H1 (cell line): ENCODE data around the gene RBM38. TPM values are rescaled to one million over a fixed set of nuclear protein-coding genes. Genes with fewer than 3 reads are reported as not detected.

ENCODE experiments used
- FOSL1 ChIP-seq: IDR thresholded peaks from 2 replicates; pipeline ENCODE4 v1.6.1; 2011; ENCODE audit warnings: mild to moderate bottlenecking, low read depth, low read length, moderate library complexity; ENCODE audit not compliant: insufficient read depth
- YY1 ChIP-seq: IDR thresholded peaks from 2 replicates; pipeline ENCODE4 v1.6.1; 2011; ENCODE audit warnings: low read depth, mild to moderate bottlenecking, low read length
- polyA plus RNA-seq, 7 experiments: library from polyadenylated mRNA; depleted of rRNA in 3 of 7; stranded (reverse) in 5 of 7; unstranded in 2 of 7; fragments of >200 nt in 5 of 7; fragments of 200-250 nt in 2 of 7; gene quantifications; 1 replicate in 5 of 7; 2 replicates in 1 of 7; 4 replicates in 1 of 7; pipeline versions ENCODE4 v1.2.1 to v1.2.3, GENCODE V29; 2011 to 2013; ENCODE audit warnings: missing spikeins in 2 of 7, mixed read lengths in 2 of 7
- total RNA-seq: library from RNA; stranded (reverse); fragmentation: NEBNext Ultra II Directional; extraction: Animal tissue kit (Norgen Biotek cat#: 25700); gene quantifications from 2 replicates; pipeline ENCODE4 v1.2.1, GENCODE V29; 2021
- TF ChIP-seq, protein P1 (sequence below): fragments of 300-600 bp; sonication (generic); IDR thresholded peaks from 2 replicates; pipeline ENCODE4 v1.7.1; 2012; ENCODE audit warnings: low read length, moderate library complexity, mild to moderate bottlenecking, inconsistent platforms; ENCODE audit not compliant: insufficient replicate concordance
- TF ChIP-seq, protein P2 (sequence below), 3 experiments: IDR thresholded peaks; 1 replicate in 2 of 3; 2 replicates in 1 of 3; pipeline versions ENCODE4 v1.5.1 to v1.6.1; 2011; ENCODE audit warnings: low read length in 3 of 3, mild to moderate bottlenecking in 3 of 3, inconsistent platforms in 2 of 3, low read depth in 1 of 3, moderate library complexity in 1 of 3; ENCODE audit not compliant: insufficient read depth in 1 of 3; ENCODE audit errors: control extremely low read depth in 1 of 3
- TF ChIP-seq, protein P3 (sequence below): IDR thresholded peaks from 2 replicates; pipeline ENCODE4 v1.6.1; 2012; ENCODE audit warnings: inconsistent platforms

Gene RBM38
- total and polyA plus RNA-seq, 2 of the 8 experiments (the other 6 are each of a cell fraction or from before 2014, with no cell fraction given): 57.7 to 109 TPM

DNA sequence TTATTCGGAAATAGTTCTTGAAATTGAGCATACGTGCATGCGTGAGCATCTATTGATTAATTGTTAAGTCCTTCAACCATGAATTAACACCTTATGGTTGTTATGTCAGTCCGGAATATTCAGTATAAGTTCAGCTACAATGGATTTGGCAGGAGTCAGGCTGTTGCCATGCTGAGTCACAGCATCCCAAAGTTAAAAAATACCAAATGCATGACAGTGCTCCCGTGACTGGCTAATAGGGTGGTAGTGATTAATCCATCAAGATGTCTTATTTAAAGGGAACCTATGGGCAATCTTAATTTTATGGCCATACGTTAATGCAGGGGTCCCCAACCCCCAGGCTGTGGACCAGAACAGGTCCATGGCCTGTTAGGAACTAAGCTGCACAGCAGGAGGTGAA lies 29.7 kb upstream of the RBM38 start (continued):
- TF ChIP-seq, protein P1, sequence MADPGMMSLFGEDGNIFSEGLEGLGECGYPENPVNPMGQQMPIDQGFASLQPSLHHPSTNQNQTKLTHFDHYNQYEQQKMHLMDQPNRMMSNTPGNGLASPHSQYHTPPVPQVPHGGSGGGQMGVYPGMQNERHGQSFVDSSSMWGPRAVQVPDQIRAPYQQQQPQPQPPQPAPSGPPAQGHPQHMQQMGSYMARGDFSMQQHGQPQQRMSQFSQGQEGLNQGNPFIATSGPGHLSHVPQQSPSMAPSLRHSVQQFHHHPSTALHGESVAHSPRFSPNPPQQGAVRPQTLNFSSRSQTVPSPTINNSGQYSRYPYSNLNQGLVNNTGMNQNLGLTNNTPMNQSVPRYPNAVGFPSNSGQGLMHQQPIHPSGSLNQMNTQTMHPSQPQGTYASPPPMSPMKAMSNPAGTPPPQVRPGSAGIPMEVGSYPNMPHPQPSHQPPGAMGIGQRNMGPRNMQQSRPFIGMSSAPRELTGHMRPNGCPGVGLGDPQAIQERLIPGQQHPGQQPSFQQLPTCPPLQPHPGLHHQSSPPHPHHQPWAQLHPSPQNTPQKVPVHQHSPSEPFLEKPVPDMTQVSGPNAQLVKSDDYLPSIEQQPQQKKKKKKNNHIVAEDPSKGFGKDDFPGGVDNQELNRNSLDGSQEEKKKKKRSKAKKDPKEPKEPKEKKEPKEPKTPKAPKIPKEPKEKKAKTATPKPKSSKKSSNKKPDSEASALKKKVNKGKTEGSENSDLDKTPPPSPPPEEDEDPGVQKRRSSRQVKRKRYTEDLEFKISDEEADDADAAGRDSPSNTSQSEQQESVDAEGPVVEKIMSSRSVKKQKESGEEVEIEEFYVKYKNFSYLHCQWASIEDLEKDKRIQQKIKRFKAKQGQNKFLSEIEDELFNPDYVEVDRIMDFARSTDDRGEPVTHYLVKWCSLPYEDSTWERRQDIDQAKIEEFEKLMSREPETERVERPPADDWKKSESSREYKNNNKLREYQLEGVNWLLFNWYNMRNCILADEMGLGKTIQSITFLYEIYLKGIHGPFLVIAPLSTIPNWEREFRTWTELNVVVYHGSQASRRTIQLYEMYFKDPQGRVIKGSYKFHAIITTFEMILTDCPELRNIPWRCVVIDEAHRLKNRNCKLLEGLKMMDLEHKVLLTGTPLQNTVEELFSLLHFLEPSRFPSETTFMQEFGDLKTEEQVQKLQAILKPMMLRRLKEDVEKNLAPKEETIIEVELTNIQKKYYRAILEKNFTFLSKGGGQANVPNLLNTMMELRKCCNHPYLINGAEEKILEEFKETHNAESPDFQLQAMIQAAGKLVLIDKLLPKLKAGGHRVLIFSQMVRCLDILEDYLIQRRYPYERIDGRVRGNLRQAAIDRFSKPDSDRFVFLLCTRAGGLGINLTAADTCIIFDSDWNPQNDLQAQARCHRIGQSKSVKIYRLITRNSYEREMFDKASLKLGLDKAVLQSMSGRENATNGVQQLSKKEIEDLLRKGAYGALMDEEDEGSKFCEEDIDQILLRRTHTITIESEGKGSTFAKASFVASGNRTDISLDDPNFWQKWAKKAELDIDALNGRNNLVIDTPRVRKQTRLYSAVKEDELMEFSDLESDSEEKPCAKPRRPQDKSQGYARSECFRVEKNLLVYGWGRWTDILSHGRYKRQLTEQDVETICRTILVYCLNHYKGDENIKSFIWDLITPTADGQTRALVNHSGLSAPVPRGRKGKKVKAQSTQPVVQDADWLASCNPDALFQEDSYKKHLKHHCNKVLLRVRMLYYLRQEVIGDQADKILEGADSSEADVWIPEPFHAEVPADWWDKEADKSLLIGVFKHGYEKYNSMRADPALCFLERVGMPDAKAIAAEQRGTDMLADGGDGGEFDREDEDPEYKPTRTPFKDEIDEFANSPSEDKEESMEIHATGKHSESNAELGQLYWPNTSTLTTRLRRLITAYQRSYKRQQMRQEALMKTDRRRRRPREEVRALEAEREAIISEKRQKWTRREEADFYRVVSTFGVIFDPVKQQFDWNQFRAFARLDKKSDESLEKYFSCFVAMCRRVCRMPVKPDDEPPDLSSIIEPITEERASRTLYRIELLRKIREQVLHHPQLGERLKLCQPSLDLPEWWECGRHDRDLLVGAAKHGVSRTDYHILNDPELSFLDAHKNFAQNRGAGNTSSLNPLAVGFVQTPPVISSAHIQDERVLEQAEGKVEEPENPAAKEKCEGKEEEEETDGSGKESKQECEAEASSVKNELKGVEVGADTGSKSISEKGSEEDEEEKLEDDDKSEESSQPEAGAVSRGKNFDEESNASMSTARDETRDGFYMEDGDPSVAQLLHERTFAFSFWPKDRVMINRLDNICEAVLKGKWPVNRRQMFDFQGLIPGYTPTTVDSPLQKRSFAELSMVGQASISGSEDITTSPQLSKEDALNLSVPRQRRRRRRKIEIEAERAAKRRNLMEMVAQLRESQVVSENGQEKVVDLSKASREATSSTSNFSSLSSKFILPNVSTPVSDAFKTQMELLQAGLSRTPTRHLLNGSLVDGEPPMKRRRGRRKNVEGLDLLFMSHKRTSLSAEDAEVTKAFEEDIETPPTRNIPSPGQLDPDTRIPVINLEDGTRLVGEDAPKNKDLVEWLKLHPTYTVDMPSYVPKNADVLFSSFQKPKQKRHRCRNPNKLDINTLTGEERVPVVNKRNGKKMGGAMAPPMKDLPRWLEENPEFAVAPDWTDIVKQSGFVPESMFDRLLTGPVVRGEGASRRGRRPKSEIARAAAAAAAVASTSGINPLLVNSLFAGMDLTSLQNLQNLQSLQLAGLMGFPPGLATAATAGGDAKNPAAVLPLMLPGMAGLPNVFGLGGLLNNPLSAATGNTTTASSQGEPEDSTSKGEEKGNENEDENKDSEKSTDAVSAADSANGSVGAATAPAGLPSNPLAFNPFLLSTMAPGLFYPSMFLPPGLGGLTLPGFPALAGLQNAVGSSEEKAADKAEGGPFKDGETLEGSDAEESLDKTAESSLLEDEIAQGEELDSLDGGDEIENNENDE: no peak
- TF ChIP-seq, protein P2, sequence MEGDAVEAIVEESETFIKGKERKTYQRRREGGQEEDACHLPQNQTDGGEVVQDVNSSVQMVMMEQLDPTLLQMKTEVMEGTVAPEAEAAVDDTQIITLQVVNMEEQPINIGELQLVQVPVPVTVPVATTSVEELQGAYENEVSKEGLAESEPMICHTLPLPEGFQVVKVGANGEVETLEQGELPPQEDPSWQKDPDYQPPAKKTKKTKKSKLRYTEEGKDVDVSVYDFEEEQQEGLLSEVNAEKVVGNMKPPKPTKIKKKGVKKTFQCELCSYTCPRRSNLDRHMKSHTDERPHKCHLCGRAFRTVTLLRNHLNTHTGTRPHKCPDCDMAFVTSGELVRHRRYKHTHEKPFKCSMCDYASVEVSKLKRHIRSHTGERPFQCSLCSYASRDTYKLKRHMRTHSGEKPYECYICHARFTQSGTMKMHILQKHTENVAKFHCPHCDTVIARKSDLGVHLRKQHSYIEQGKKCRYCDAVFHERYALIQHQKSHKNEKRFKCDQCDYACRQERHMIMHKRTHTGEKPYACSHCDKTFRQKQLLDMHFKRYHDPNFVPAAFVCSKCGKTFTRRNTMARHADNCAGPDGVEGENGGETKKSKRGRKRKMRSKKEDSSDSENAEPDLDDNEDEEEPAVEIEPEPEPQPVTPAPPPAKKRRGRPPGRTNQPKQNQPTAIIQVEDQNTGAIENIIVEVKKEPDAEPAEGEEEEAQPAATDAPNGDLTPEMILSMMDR (IDR thresholded peaks at IDR 0.05; ENCODE audit: control extremely low read depth in 1 of 3, insufficient read depth in 1 of 3, low read depth in 1 of 3, low read length in 3 of 3): no peak
- TF ChIP-seq YY1 (no peak), FOSL1 (no peak)
- TF ChIP-seq, protein P3, sequence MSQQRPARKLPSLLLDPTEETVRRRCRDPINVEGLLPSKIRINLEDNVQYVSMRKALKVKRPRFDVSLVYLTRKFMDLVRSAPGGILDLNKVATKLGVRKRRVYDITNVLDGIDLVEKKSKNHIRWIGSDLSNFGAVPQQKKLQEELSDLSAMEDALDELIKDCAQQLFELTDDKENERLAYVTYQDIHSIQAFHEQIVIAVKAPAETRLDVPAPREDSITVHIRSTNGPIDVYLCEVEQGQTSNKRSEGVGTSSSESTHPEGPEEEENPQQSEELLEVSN: no peak
